ENCODE data around the gene TEAD4. TPM values are rescaled to one million over a fixed set of nuclear protein-coding genes. Genes with fewer than 3 reads are reported as not detected.

Gene TEAD4
- total and polyA plus RNA-seq, 2 donors (not counting 1 experiment from before 2014, with no cell fraction given) = not detected

GRCh38 chr12:3000548-3001275 is 41.5 kb downstream of the TEAD4 start:
- Mint-ChIP-seq H3K4me3 (no peak overlapping the region), H3K9me3 (ENCODE audit: insufficient read depth) (no peaks in the 10 kb centered on the region), H3K27ac (no peak overlapping the region), H3K27me3 (peaks cover 7% of the 10 kb centered on the region), H3K4me1 (no peaks in the 10 kb centered on the region)
- Histone ChIP-seq H3K4me2 (replicated peaks; ENCODE audit: low read depth, low read length, poor library complexity, severe bottlenecking) (no peak overlapping the region), H3K9me3 (ENCODE audit: control extremely low read depth in 1 of 3, control insufficient read depth in 2 of 3, insufficient read depth in 1 of 3, low read length in 2 of 3) (peaks cover 0 to 7% (median 0%) of the 10 kb centered on the region in 3 donors), H3K9ac (ENCODE audit: low read length) (no peak overlapping the region), H3K27me3 (replicated peaks in 1 of 4; ENCODE audit: control extremely low read depth in 1 of 4, control insufficient read depth in 3 of 4, insufficient read depth in 4 of 4, low read length in 3 of 4) (peaks cover 0 to 4% (median 0%) of the 10 kb centered on the region in 4 experiments), H4K20me1 (ENCODE audit: control insufficient read depth, insufficient read depth, low read length, poor library complexity, severe bottlenecking) (no peaks in the 10 kb centered on the region), H2AFZ (ENCODE audit: insufficient read depth, low read depth, low read length, poor library complexity, severe bottlenecking) (no peak overlapping the region), H3K4me3 (ENCODE audit: control extremely low read depth in 1 of 5, extremely low read depth in 1 of 5, insufficient read depth in 1 of 5, low read depth in 2 of 5, low read length in 4 of 5) (no peak overlapping the region), H3K79me2 (ENCODE audit: control insufficient read depth, insufficient read depth, low read length) (no peaks in the 10 kb centered on the region), H3K4me1 (ENCODE audit: control insufficient read depth in 2 of 2, insufficient read depth in 2 of 2, low read length in 2 of 2) (no peaks in the 10 kb centered on the region), H3K36me3 (replicated peaks in 1 of 2; ENCODE audit: control extremely low read depth in 1 of 2, control insufficient read depth in 1 of 2, extremely low read depth in 1 of 2, insufficient read depth in 2 of 2, low read length in 1 of 2) (no peaks in the 10 kb centered on the region), H3K27ac (ENCODE audit: low read length in 2 of 2) (no peak overlapping the region)
- ChIA-PET POLR2A (no interaction called here), CTCF (no interaction called here)
- intact Hi-C loops (cut with micrococcal nuclease) = no loop called here
- ATAC-seq (ENCODE audit: low read depth) (no peak), DNase-seq (no peak)
- WGBS (ENCODE audit: insufficient coverage) = 80% methylated on average over 10 of the region's 13 CpGs
- TF ChIP-seq CTCF (IDR thresholded peaks at IDR 0.05) (no peak), EZH2 (IDR thresholded peaks at IDR 0.05; ENCODE audit: borderline replicate concordance, insufficient read depth, low read depth, low read length, poor library complexity, severe bottlenecking) (no peak)

- Histone ChIP-seq H3K27ac (ENCODE audit: low read length in 2 of 2) (no peak overlapping the region), H3K9ac (ENCODE audit: low read length) (no peak overlapping the region), H3K36me3 (replicated peaks in 1 of 2; ENCODE audit: control extremely low read depth in 1 of 2, control insufficient read depth in 1 of 2, extremely low read depth in 1 of 2, insufficient read depth in 2 of 2, low read length in 1 of 2) (no peaks in the 10 kb centered on the region), H3K27me3 (replicated peaks in 1 of 4; ENCODE audit: control extremely low read depth in 1 of 4, control insufficient read depth in 3 of 4, insufficient read depth in 4 of 4, low read length in 3 of 4) (peaks cover 0 to 4% (median 0%) of the 10 kb centered on the region in 4 experiments), H3K79me2 (ENCODE audit: control insufficient read depth, insufficient read depth, low read length) (no peaks in the 10 kb centered on the region), H2AFZ (ENCODE audit: insufficient read depth, low read depth, low read length, poor library complexity, severe bottlenecking) (no peak overlapping the region), H3K4me1 (ENCODE audit: control insufficient read depth in 2 of 2, insufficient read depth in 2 of 2, low read length in 2 of 2) (no peaks in the 10 kb centered on the region), H4K20me1 (ENCODE audit: control insufficient read depth, insufficient read depth, low read length, poor library complexity, severe bottlenecking) (no peaks in the 10 kb centered on the region), H3K4me3 (ENCODE audit: control extremely low read depth in 1 of 5, extremely low read depth in 1 of 5, insufficient read depth in 1 of 5, low read depth in 2 of 5, low read length in 4 of 5) (no peak overlapping the region), H3K4me2 (replicated peaks; ENCODE audit: low read depth, low read length, poor library complexity, severe bottlenecking) (no peak overlapping the region), H3K9me3 (ENCODE audit: control extremely low read depth in 1 of 3, control insufficient read depth in 2 of 3, insufficient read depth in 1 of 3, low read length in 2 of 3) (peaks cover 0 to 3% (median 0%) of the 10 kb centered on the region in 3 donors)
- intact Hi-C loops (cut with micrococcal nuclease) = no loop called here
- ChIA-PET POLR2A (no interaction called here), CTCF (no interaction called here)
- H3K4me1 Mint-ChIP-seq = no peaks in the 10 kb centered on the region
- H3K27ac Mint-ChIP-seq = no peak overlapping the region
- DNase-seq (no peak), ATAC-seq (ENCODE audit: low read depth) (no peak)
- 74% methylated on average over 5 of the region's 5 CpGs for WGBS (ENCODE audit: insufficient coverage)
- no peaks in the 10 kb centered on the region for H3K27me3 Mint-ChIP-seq
- TF ChIP-seq CTCF (IDR thresholded peaks at IDR 0.05) = no peak
- no peak for TF ChIP-seq EZH2 (IDR thresholded peaks at IDR 0.05; ENCODE audit: borderline replicate concordance, insufficient read depth, low read depth, low read length, poor library complexity, severe bottlenecking)
- no peak overlapping the region for H3K4me3 Mint-ChIP-seq
- no peaks in the 10 kb centered on the region for H3K9me3 Mint-ChIP-seq (ENCODE audit: insufficient read depth)
These were observed 43.4 kb downstream of the TEAD4 start for GRCh38 chr12:3002646-3003045.

All from B cell (primary cell).